ENCODE results near the gene TRIM6. TPM values are rescaled to one million over a fixed set of nuclear protein-coding genes. Genes with fewer than 3 reads are reported as not detected.

Gene TRIM6
- total RNA-seq, 1 experiment from 2014 or later, result 17.9 TPM

DNA sequence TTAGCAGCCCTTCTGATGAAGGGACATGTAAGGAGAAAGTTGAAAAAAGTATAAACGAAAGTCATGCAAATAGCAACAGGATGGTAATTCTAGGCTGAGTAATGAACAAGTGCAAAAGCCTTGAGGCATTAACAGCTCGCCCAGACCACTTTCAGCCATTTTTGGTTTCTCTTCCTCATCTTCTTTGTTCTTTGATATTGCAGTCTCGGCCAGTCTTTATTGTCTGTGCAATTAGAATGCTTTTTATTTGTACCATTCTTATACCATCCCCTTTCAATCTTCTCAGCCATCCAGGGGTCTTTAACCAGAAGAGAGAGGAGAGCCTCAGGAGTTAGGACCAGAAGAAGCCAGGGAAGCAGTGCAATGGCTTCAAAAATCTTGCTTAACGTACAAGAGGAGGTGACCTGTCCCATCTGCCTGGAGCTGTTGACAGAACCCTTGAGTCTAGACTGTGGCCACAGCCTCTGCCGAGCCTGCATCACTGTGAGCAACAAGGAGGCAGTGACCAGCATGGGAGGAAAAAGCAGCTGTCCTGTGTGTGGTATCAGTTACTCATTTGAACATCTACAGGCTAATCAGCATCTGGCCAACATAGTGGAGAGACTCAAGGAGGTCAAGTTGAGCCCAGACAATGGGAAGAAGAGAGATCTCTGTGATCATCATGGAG lies 35.7 kb downstream of the TRIM6 start:
- no peak overlapping the region for H3K9ac ChIP-seq (ENCODE audit: extremely low read depth, insufficient read length, low read length)
- no peak overlapping the region for H4K91ac ChIP-seq (ENCODE audit: insufficient read length, low read depth, low read length)
- H2BK120ac ChIP-seq (ENCODE audit: low read depth, low read length, poor library complexity, severe bottlenecking), result no peak overlapping the region
- no peak overlapping the region for H3K4me2 ChIP-seq (ENCODE audit: insufficient read depth, insufficient read length, low read length)
- H3K56ac ChIP-seq (ENCODE audit: insufficient read length, low read depth, low read length), result no peak overlapping the region
- H2BK5ac ChIP-seq (ENCODE audit: insufficient read length, low read length), result no peak overlapping the region
- Mint-ChIP-seq H3K4me1 (no peaks in the 10 kb centered on the region), H3K4me3 (no peak overlapping the region), H3K36me3 (ENCODE audit: insufficient read depth in 1 of 3, low read depth in 3 of 3) (peaks cover 0 to 5% (median 2%) of the 10 kb centered on the region in 3 experiments; a peak in 1 of 7 replicates), H3K9me3 (no peaks in the 10 kb centered on the region), H3K27ac (no peak overlapping the region), H3K27me3 (ENCODE audit: low read depth) (no peaks in the 10 kb centered on the region)
- H3K27me3 ChIP-seq (ENCODE audit: insufficient read depth, low read length), result no peaks in the 10 kb centered on the region; the same call in 1 of the 2 replicates
- no peak for DNase-seq
- TF ChIP-seq, protein P1, sequence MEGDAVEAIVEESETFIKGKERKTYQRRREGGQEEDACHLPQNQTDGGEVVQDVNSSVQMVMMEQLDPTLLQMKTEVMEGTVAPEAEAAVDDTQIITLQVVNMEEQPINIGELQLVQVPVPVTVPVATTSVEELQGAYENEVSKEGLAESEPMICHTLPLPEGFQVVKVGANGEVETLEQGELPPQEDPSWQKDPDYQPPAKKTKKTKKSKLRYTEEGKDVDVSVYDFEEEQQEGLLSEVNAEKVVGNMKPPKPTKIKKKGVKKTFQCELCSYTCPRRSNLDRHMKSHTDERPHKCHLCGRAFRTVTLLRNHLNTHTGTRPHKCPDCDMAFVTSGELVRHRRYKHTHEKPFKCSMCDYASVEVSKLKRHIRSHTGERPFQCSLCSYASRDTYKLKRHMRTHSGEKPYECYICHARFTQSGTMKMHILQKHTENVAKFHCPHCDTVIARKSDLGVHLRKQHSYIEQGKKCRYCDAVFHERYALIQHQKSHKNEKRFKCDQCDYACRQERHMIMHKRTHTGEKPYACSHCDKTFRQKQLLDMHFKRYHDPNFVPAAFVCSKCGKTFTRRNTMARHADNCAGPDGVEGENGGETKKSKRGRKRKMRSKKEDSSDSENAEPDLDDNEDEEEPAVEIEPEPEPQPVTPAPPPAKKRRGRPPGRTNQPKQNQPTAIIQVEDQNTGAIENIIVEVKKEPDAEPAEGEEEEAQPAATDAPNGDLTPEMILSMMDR (conservative IDR thresholded peaks at IDR 0.05), result no peak
- no peak overlapping the region for H3K4ac ChIP-seq (ENCODE audit: low read depth, low read length)
- no peak overlapping the region for H2AFZ ChIP-seq (ENCODE audit: low read length)
- WGBS (ENCODE audit: extremely low coverage, insufficient read length, low lambda C conversion rate), result no CpG with 5 or more reads among the region's 5 CpGs
- H4K5ac ChIP-seq (ENCODE audit: insufficient read length, low read depth, low read length), result no peak overlapping the region
- H2BK15ac ChIP-seq (ENCODE audit: low read depth, low read length), result no peak overlapping the region
- H3T11ph ChIP-seq (ENCODE audit: low read length), result no peak overlapping the region
- H3K9me3 ChIP-seq (ENCODE audit: control insufficient read depth, low read depth, low read length), result no peaks in the 10 kb centered on the region
- no peaks in the 10 kb centered on the region for H3K79me2 ChIP-seq (ENCODE audit: insufficient read depth, low read length)
- H3K18ac ChIP-seq (ENCODE audit: insufficient read length, low read depth, low read length), result no peak overlapping the region
- no peaks in the 10 kb centered on the region for H3K4me1 ChIP-seq (ENCODE audit: insufficient read depth, low read length)
- H4K8ac ChIP-seq (replicated peaks; ENCODE audit: insufficient read length, low read depth, low read length), result no peak overlapping the region
- H3K27ac ChIP-seq (ENCODE audit: insufficient read length, low read depth, low read length), result no peak overlapping the region
- H3K23ac ChIP-seq (ENCODE audit: insufficient read length, low read depth, low read length), result no peak overlapping the region
- H2BK12ac ChIP-seq (ENCODE audit: insufficient read length, low read depth, low read length), result no peak overlapping the region
- H2BK20ac ChIP-seq (ENCODE audit: low read depth, low read length, poor library complexity, severe bottlenecking), result no peak overlapping the region
- H2AK5ac ChIP-seq (ENCODE audit: insufficient read length, low read length), result no peak overlapping the region
- no peaks in the 10 kb centered on the region for H4K20me1 ChIP-seq (ENCODE audit: control insufficient read depth, insufficient read depth, insufficient read length)
- H3K14ac ChIP-seq (ENCODE audit: insufficient read depth, low read length), result no peak overlapping the region
- no peaks in the 10 kb centered on the region for H3K79me1 ChIP-seq (ENCODE audit: insufficient read depth, low read depth, low read length, poor library complexity, severe bottlenecking)
- no peaks in the 10 kb centered on the region for H3K23me2 ChIP-seq (ENCODE audit: insufficient read length, low read depth, low read length, poor library complexity, severe bottlenecking)

All from H9 (cell line).